ENCODE data around the gene KSR1. TPM values are rescaled to one million over a fixed set of nuclear protein-coding genes. Genes with fewer than 3 reads are reported as not detected.

KSR1 gene
- total RNA-seq, 4 donors from 2014 or later: 26.6 to 64.4 (median 42.2) TPM

- Histone ChIP-seq H3K9me3 (no peaks in the 10 kb centered on the region), H3K27ac (no peak overlapping the region), H3K27me3 (no peaks in the 10 kb centered on the region), H3K4me3 (no peak overlapping the region), H3K36me3 (no peaks in the 10 kb centered on the region), H3K4me1 (peaks cover 0 to 5% (median 0%) of the 10 kb centered on the region in 4 donors)
- TF ChIP-seq POLR2A (IDR thresholded peaks at IDR 0.05) (no peak), CTCF (IDR thresholded peaks at IDR 0.05) (no peak)
- DNase-seq: no peak
Measured at GRCh38 chr17:27502526-27503324, 46.5 kb downstream of the KSR1 start.

- H3K36me3 ChIP-seq: no peaks in the 10 kb centered on the region
- H3K4me3 ChIP-seq: no peak overlapping the region
- H3K27ac ChIP-seq: no peak overlapping the region
- no peak for DNase-seq
- no peaks in the 10 kb centered on the region for H3K9me3 ChIP-seq
- H3K4me1 ChIP-seq: peaks cover 0 to 5% (median 0%) of the 10 kb centered on the region in 4 donors
- no peaks in the 10 kb centered on the region for H3K27me3 ChIP-seq
- TF ChIP-seq CTCF (IDR thresholded peaks at IDR 0.05): no peak
- TF ChIP-seq POLR2A (IDR thresholded peaks at IDR 0.05): no peak
Measured at GRCh38 chr17:27503611-27504010, 47.4 kb downstream of the KSR1 start.

- no peaks in the 10 kb centered on the region for H3K27me3 ChIP-seq
- H3K4me3 ChIP-seq: no peak overlapping the region
- TF ChIP-seq POLR2A (IDR thresholded peaks at IDR 0.05): no peak
- TF ChIP-seq CTCF (IDR thresholded peaks at IDR 0.05): no peak
- peak overlapping the region in 1 of 4 donors; percentile 42 for H3K27ac ChIP-seq
- no peaks in the 10 kb centered on the region for H3K9me3 ChIP-seq
- H3K36me3 ChIP-seq: no peaks in the 10 kb centered on the region
- no peak for DNase-seq
- H3K4me1 ChIP-seq: peaks cover 0 to 5% (median 0%) of the 10 kb centered on the region in 4 donors
Measured at GRCh38 chr17:27504188-27504995, 48.1 kb downstream of the KSR1 start.

- no peaks in the 10 kb centered on the region for H3K36me3 ChIP-seq
- H3K27ac ChIP-seq: no peak overlapping the region
- TF ChIP-seq CTCF (IDR thresholded peaks at IDR 0.05): no peak
- TF ChIP-seq POLR2A (IDR thresholded peaks at IDR 0.05): no peak
- no peak for DNase-seq
- peaks cover 0 to 5% (median 0%) of the 10 kb centered on the region in 4 donors for H3K4me1 ChIP-seq
- H3K27me3 ChIP-seq: no peaks in the 10 kb centered on the region
- H3K9me3 ChIP-seq: no peaks in the 10 kb centered on the region
- no peak overlapping the region for H3K4me3 ChIP-seq
Measured at GRCh38 chr17:27506348-27507218, 50.3 kb downstream of the KSR1 start.

GRCh38 chr17:27511168-27511883, 55.1 kb downstream of the KSR1 start:
- no peak for TF ChIP-seq CTCF (IDR thresholded peaks at IDR 0.05)
- TF ChIP-seq POLR2A (IDR thresholded peaks at IDR 0.05): no peak
- no peak for DNase-seq
- Histone ChIP-seq H3K36me3 (no peaks in the 10 kb centered on the region), H3K27me3 (no peaks in the 10 kb centered on the region), H3K27ac (no peak overlapping the region), H3K9me3 (no peaks in the 10 kb centered on the region), H3K4me1 (no peaks in the 10 kb centered on the region), H3K4me3 (no peak overlapping the region)

Measured in Peyer's patch (tissue), 4 donors.